GM10266 (cell line): ENCODE measurements around the gene HYLS1.

ENCODE experiments used
- DNase-seq: peaks from one replicate; pipeline ENCODE4 v3.0.0; 2012; ENCODE audit errors: extremely low spot score
- CTCF ChIP-seq: IDR thresholded peaks from 2 replicates; pipeline ENCODE4 v1.5.1; 2012; ENCODE audit warnings: mild to moderate bottlenecking, low read depth; ENCODE audit not compliant: control insufficient read depth, insufficient read depth; ENCODE audit errors: missing control alignments

The HYLS1 gene

DNA sequence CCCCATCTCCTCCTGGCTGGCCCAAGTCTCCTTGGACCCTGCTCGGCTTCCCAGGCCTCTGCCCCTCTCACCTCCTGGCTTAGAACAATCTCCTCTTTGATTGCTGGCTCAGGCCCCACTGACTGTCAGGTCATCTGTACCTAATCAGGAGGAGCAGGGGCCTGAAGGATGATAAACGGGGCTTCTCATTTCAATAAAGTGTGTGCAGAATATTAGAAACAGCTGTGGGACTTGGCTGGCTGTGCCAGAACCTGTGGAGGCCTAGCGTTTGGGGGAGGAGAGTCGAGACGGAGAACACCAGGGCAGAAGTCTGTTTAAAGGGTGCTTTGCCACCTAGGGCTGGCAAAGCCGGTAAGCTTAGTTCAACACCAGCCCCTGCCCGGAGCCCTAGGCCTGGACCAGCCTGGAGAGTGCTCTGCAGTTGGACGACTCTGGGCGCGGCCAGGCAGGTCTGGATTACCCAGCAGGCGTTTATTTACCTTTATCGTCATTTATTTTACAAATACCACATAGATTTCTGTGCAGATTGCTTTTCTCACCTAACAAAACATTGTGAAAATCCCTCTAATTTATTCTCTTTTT lies 48.2 kb downstream of the HYLS1 start:
- TF ChIP-seq CTCF = no peak

GRCh38 chr11:125938418-125938817 lies 51.0 kb downstream of the HYLS1 start:
- TF ChIP-seq CTCF = no peak
- DNase-seq = no peak

More for the DNA sequence above, 48.2 kb downstream of the HYLS1 start:
- DNase-seq = no peak

GRCh38 chr11:125939081-125939521 lies 51.6 kb downstream of the HYLS1 start:
- no peak for DNase-seq
- no peak for TF ChIP-seq CTCF

- no peak for DNase-seq
- TF ChIP-seq CTCF = no peak
These were observed 52.7 kb downstream of the HYLS1 start for GRCh38 chr11:125940145-125940544.

GRCh38 chr11:125941267-125941618 lies 53.8 kb downstream of the HYLS1 start:
- no peak for DNase-seq
- TF ChIP-seq CTCF = no peak

DNA sequence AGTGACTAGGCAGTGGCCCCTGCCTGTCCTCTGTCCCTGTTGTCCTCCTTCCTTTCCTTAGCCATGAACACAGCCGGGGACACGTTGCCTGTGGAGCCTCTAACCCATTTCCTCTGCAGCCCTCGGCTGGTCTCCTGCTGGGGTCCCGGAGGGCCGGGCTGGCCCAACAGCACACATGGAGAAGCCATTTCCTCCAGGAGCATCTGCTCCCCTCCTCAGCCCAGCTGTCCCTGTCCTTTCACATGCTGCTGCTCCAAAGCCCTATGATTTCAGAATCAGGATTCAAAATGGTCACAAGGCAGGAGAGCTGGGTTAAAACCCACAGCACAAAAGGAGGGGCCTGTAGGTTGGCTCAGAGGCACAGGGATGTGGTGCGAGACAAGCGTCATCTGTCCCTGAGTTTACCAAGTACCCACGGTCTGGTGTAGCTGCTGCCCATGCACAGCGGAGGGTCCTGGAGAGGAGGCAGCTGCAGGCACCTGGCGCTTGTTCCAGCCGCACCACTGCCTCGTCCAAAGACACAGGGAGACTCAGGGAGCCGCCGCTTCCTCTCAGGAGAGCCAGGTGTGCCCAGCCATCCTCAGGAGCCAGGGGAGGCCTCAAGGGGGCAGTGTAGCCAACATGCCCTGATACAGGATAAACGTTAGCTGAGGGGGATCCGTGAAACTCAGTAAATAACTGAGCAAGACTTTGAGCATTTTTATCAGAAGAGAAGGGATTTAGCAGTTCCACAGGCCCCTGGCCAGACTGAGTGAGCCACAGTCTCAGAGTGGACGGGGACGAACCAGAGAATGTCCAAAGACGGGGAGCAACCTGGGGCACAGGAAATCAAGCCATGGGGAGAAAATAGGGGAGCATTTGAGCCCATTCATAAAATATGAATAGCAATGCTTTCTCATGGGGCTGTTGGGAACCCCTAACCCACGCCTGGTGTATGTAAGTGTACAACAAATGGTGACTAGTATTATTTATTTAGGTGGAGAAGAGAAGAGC lies 54.4 kb downstream of the HYLS1 start:
- DNase-seq = peak; percentile 70
- TF ChIP-seq CTCF = peak; percentile 71

DNA sequence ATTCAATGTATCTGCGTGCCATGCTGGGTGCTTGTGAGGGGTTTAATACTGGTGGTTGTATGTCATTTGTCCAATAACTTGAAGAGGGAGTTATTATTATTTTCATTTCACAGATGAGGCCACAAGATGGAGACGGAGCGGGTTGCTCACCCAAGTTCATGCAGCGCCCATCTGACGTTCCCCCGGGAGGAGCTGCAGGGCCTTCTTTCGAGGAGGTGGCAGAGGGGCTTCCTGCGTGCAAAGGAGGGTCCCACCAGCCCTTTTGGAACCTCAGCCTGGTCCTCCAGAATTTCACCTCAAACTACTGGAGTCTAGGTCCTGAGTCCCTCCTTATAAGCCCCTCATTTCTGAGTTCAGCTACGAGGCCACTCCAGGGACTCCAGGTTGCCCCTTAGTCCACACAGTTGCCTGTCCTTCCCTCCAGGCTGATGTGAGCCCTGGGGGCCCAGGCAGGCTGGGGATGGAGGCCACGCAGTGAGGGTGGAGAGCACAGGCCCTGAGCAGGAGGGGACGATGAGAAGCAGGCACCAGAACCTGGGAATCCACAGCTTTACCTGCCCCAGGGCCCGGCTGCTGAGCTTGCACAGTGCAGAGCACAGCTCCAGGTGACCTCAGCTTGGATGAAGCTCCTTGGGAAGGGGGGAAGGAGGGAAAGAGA lies 55.4 kb downstream of the HYLS1 start:
- no peak for TF ChIP-seq CTCF
- DNase-seq = no peak
